Measurements from ENCODE around the gene AMBRA1.

DNA sequence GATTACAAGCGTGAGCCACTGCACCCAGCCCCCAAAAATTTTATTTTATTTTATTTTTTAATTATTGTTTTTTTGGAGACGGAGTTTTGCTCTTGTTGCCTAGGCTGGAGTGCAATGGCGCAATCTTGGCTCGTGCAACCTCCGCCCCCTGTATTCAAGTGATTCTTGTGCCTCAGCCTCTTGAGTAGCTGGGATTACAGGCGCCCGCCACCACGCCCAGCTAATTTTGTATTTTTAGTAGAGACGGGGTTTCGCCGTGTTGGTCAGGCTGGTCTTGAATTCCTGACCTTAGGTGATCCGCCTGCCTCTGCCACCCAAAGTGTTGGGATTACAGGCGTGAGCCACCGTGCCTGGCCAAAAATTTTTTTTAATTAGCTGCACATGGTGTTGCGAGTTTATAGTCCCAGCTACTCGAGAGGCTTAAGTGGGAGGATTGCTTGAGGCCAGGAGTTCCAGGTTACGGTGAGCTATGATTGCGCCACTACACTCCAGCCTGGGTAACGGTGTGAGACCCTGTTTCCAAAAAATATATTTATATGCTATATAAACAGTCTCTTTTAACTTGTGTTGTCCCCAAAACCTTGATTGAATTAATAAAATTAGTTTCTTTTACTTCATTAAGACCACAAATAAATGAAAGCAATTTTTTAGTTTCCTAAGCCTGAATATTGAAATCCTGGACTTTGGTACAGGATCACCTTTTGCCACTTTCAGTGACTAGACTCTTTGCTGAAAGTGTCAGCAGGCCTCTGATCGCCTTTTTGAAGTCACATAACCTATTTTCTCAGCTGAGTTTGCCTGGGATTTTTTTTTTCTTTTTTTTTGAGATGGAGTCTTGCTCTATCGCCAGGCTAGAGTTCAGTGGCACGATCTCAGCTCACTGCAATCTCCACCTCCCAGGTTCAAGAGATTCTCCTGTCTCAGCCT, 39.7 kb upstream of the AMBRA1 start:
- TF ChIP-seq, protein P1, sequence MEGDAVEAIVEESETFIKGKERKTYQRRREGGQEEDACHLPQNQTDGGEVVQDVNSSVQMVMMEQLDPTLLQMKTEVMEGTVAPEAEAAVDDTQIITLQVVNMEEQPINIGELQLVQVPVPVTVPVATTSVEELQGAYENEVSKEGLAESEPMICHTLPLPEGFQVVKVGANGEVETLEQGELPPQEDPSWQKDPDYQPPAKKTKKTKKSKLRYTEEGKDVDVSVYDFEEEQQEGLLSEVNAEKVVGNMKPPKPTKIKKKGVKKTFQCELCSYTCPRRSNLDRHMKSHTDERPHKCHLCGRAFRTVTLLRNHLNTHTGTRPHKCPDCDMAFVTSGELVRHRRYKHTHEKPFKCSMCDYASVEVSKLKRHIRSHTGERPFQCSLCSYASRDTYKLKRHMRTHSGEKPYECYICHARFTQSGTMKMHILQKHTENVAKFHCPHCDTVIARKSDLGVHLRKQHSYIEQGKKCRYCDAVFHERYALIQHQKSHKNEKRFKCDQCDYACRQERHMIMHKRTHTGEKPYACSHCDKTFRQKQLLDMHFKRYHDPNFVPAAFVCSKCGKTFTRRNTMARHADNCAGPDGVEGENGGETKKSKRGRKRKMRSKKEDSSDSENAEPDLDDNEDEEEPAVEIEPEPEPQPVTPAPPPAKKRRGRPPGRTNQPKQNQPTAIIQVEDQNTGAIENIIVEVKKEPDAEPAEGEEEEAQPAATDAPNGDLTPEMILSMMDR (conservative IDR thresholded peaks at IDR 0.05; ENCODE audit: low read depth, low read length) = no peak
- no peak for TF ChIP-seq EZH2 (IDR thresholded peaks at IDR 0.05; ENCODE audit: low read length, unreplicated experiment)
- TF ChIP-seq EZH2phosphoT487 (IDR thresholded peaks at IDR 0.05; ENCODE audit: borderline replicate concordance, low read length) = no peak
